IMR-90 (cell line): ENCODE data around the gene LCE3B. TPM values are rescaled to one million over a fixed set of nuclear protein-coding genes. Genes with fewer than 3 reads are reported as not detected.

Experiments used
- ATAC-seq: fragments of 200-7000 bp; cut with Tn5 transposase; 2 replicates; pipeline ENCODE4 v1.9.1; 2020; ENCODE audit warnings: low read depth, mild to moderate bottlenecking, moderate library complexity
- BruUV-seq: library from RNA; stranded (reverse); fragments of 400-500 nt; replicated peaks from 2 replicates; lab custom pipeline; 2021; lab: Mats Ljungman, UMichigan
- CTCF ChIA-PET: fragments of 300-600 bp; formaldehyde crosslinking; extraction: SDS; loops from one replicate; lab custom pipeline; 2021; ENCODE audit warnings: antibody characterized with exemption; lab: Yijun Ruan, JAX
- POLR2A ChIA-PET: fragments of 300-600 bp; sonication (Branson Sonifier 250); formaldehyde crosslinking; loops from one replicate; lab custom pipeline; 2022; ENCODE audit warnings: antibody characterized with exemption; ENCODE audit not compliant: unreplicated experiment; lab: Charles Lee
- DNase-seq: peaks from one replicate; pipeline ENCODE4 v3.0.0; 2013
- H2AFZ ChIP-seq: replicated peaks from 2 replicates; pipeline ENCODE3; 2013; ENCODE audit warnings: low read length, mild to moderate bottlenecking; ENCODE audit not compliant: poor library complexity
- H2AK5ac ChIP-seq: 2 replicates; pipeline ENCODE4 v1.6.1; 2013; ENCODE audit warnings: low read depth, low read length, inconsistent platforms
- H2AK9ac ChIP-seq: replicated peaks from 2 replicates; pipeline ENCODE3; 2013; ENCODE audit warnings: mild to moderate bottlenecking, low read depth, low read length, moderate library complexity; ENCODE audit not compliant: poor library complexity
- H2BK120ac ChIP-seq: 2 replicates; pipeline ENCODE4 v1.6.1; 2013; ENCODE audit warnings: low read depth, low read length, inconsistent platforms
- H2BK15ac ChIP-seq: 3 replicates; pipeline ENCODE4 v1.6.1; 2013; ENCODE audit warnings: low read depth, low read length, inconsistent platforms
- H2BK20ac ChIP-seq: 2 replicates; pipeline ENCODE4 v1.6.1; 2013; ENCODE audit warnings: low read depth, mild to moderate bottlenecking, inconsistent platforms, low read length, moderate library complexity
- H2BK5ac ChIP-seq: 2 replicates; pipeline ENCODE4 v1.6.1; 2013; ENCODE audit warnings: mild to moderate bottlenecking, low read depth, low read length, inconsistent platforms; ENCODE audit not compliant: poor library complexity, severe bottlenecking
- H3K14ac ChIP-seq: replicated peaks from 2 replicates; pipeline ENCODE4 v1.6.1; 2013; ENCODE audit warnings: low read depth, low read length, inconsistent platforms
- H3K18ac ChIP-seq: 2 replicates; pipeline ENCODE4 v1.6.1; 2013; ENCODE audit warnings: low read depth, low read length, control low read depth
- H3K23ac ChIP-seq: 2 replicates; pipeline ENCODE4 v1.6.1; 2013; ENCODE audit warnings: low read depth, low read length, inconsistent platforms
- H3K27ac ChIP-seq: 2 replicates; pipeline ENCODE4 v1.5.1; 2013; ENCODE audit warnings: mild to moderate bottlenecking, control low read depth, low read length; ENCODE audit not compliant: insufficient read depth
- H3K27me3 ChIP-seq: 2 replicates; pipeline ENCODE4 v1.6.1; 2013; ENCODE audit warnings: low read length; ENCODE audit not compliant: control insufficient read depth, insufficient read depth
- H3K36me3 ChIP-seq: 2 replicates; pipeline ENCODE4 v1.6.1; 2013; ENCODE audit warnings: low read length, mixed read lengths; ENCODE audit not compliant: control insufficient read depth, insufficient read depth
- H3K4ac ChIP-seq: 2 replicates; pipeline ENCODE4 v1.6.1; 2013; ENCODE audit warnings: low read depth, low read length, inconsistent platforms
- H3K4me1 ChIP-seq: 2 replicates; pipeline ENCODE4 v1.6.1; 2013; ENCODE audit warnings: low read length, mixed read lengths; ENCODE audit not compliant: control insufficient read depth, insufficient read depth
- H3K4me2 ChIP-seq: 2 replicates; pipeline ENCODE4 v1.6.1; 2013; ENCODE audit warnings: low read depth, mild to moderate bottlenecking, control low read depth, low read length, moderate library complexity
- H3K4me3 ChIP-seq: 2 replicates; pipeline ENCODE4 v1.5.1; 2013; ENCODE audit warnings: low read depth, mild to moderate bottlenecking, control low read depth, low read length, moderate library complexity; ENCODE audit not compliant: insufficient read depth
- H3K56ac ChIP-seq: 2 replicates; pipeline ENCODE4 v1.6.1; 2013; ENCODE audit warnings: low read length, inconsistent platforms; ENCODE audit not compliant: insufficient read depth; ENCODE audit errors: extremely low read depth
- H3K79me1 ChIP-seq, 2 experiments: 2 replicates each; pipeline ENCODE4 v1.6.1; 2013; ENCODE audit warnings: low read length in 2 of 2, inconsistent platforms in 1 of 2, low read depth in 1 of 2
- H3K9ac ChIP-seq: 2 replicates; pipeline ENCODE4 v1.6.1; 2013; ENCODE audit warnings: low read depth, low read length, control low read depth
- H3K9me1 ChIP-seq: 2 replicates; pipeline ENCODE4 v1.6.1; 2013; ENCODE audit warnings: low read length, inconsistent platforms; ENCODE audit not compliant: insufficient read depth
- H3K9me3 ChIP-seq: 2 replicates; pipeline ENCODE4 v1.6.1; 2013; ENCODE audit warnings: low read length; ENCODE audit not compliant: control insufficient read depth, insufficient read depth
- H4K20me1 ChIP-seq: 2 replicates; pipeline ENCODE4 v1.6.1; 2013; ENCODE audit warnings: low read length, inconsistent platforms; ENCODE audit not compliant: insufficient read depth
- H4K5ac ChIP-seq: 2 replicates; pipeline ENCODE4 v1.6.1; 2013; ENCODE audit warnings: mild to moderate bottlenecking, low read depth, low read length, control low read depth
- H4K8ac ChIP-seq, 2 experiments: 2 replicates each; pipeline ENCODE4 v1.6.1; 2013; ENCODE audit warnings: low read depth in 2 of 2, low read length in 2 of 2, control low read depth in 1 of 2, inconsistent platforms in 1 of 2
- H4K91ac ChIP-seq: 2 replicates; pipeline ENCODE4 v1.6.1; 2013; ENCODE audit warnings: low read depth, low read length, inconsistent platforms; ENCODE audit not compliant: insufficient read depth
- BHLHE40 ChIP-seq: fragments of 150-350 bp; IDR thresholded peaks from 2 replicates; pipeline ENCODE4 v1.6.1; 2016; ENCODE audit warnings: mild to moderate bottlenecking, low read depth, low read length
- CEBPB ChIP-seq: IDR thresholded peaks from 2 replicates; pipeline ENCODE4 v1.6.1; 2012; ENCODE audit warnings: low read depth, low read length, improper control_type of control experiment
- MXI1 ChIP-seq: IDR thresholded peaks from 2 replicates; pipeline ENCODE4 v1.6.1; 2012; ENCODE audit warnings: low read depth, mild to moderate bottlenecking, low read length, moderate library complexity, borderline replicate concordance
- NFE2L2 ChIP-seq: fragments of 150-350 bp; IDR thresholded peaks from 2 replicates; pipeline ENCODE4 v1.6.1; 2016; ENCODE audit warnings: low read depth, mild to moderate bottlenecking, low read length
- POLR2A ChIP-seq: IDR thresholded peaks from 2 replicates; pipeline ENCODE4 v1.6.1; 2012; ENCODE audit warnings: mild to moderate bottlenecking, low read depth, low read length
- RAD21 ChIP-seq: IDR thresholded peaks from 2 replicates; pipeline ENCODE4 v1.6.1; 2012; ENCODE audit warnings: low read length, improper control_type of control experiment
- RCOR1 ChIP-seq: IDR thresholded peaks from 2 replicates; pipeline ENCODE4 v1.6.1; 2012; ENCODE audit warnings: mild to moderate bottlenecking, low read length, improper control_type of control experiment; ENCODE audit not compliant: insufficient replicate concordance
- RFX5 ChIP-seq: IDR thresholded peaks from 2 replicates; pipeline ENCODE4 v1.8.0; 2012; ENCODE audit warnings: low read depth, mild to moderate bottlenecking, low read length, moderate library complexity
- SMC3 ChIP-seq: fragments of 150-350 bp; IDR thresholded peaks from 2 replicates; pipeline ENCODE4 v1.6.1; 2016; ENCODE audit warnings: low read depth, mild to moderate bottlenecking, antibody characterized with exemption, low read length, moderate library complexity
- WGBS, 2 experiments: methylation state at CpG; one replicate each; pipeline versions ENCODE4 v1.1.5 to v1.1.7; 2013; ENCODE audit warnings: missing lambda C conversion rate in 2 of 2; ENCODE audit not compliant: insufficient read length in 1 of 2; ENCODE audit errors: extremely low coverage in 2 of 2; 5-methylcytosine and 5-hydroxymethylcytosine counted together
- dilution Hi-C: fragments of 300-500 bp; cut with HindIII; formaldehyde crosslinking; loops from one replicate; pipeline ENCODE4 v1.14.3; 2018; ENCODE audit warnings: low sequenced_read_pairs; ENCODE audit not compliant: unreplicated experiment
- in situ Hi-C: fragments of 300-500 bp; cut with MboI; formaldehyde crosslinking; loops from 3 replicates; pipeline ENCODE4 v1.14.3; 2019; ENCODE audit warnings: low sequenced_read_pairs, inconsistent platforms, mixed read lengths
- intact Hi-C: fragments of 100-400 bp; cut with micrococcal nuclease; formaldehyde crosslinking; loops from 2 replicates; pipeline ENCODE4 v1.10.0; 2022
- polyA plus RNA-seq, 3 experiments: library from polyadenylated mRNA; depleted of rRNA; stranded (reverse); fragments of >200 nt; gene quantifications; 2 replicates each; pipeline ENCODE4 v1.2.3, GENCODE V29; 2012; ENCODE audit warnings: low replicate concordance in 1 of 3
- total RNA-seq: library from RNA; depleted of rRNA; stranded (reverse); fragments of >200 nt; gene quantifications from 2 replicates; pipeline ENCODE4 v1.2.3, GENCODE V29; 2012
- TF ChIP-seq, protein P1 (sequence below): conservative IDR thresholded peaks from 2 replicates; pipeline ENCODE4 v1.5.1; 2012; ENCODE audit warnings: mild to moderate bottlenecking, low read depth, low read length, improper control_type of control experiment
- TF ChIP-seq, protein P2 (sequence below): fragments of 150-350 bp; IDR thresholded peaks from 2 replicates; pipeline ENCODE4 v1.6.1; 2016; ENCODE audit warnings: low read depth, mild to moderate bottlenecking, low read length, moderate library complexity, borderline replicate concordance

LCE3B gene
- total and polyA plus RNA-seq, 2 of the 4 experiments (the other 2 are of a cell fraction): not detected

DNA sequence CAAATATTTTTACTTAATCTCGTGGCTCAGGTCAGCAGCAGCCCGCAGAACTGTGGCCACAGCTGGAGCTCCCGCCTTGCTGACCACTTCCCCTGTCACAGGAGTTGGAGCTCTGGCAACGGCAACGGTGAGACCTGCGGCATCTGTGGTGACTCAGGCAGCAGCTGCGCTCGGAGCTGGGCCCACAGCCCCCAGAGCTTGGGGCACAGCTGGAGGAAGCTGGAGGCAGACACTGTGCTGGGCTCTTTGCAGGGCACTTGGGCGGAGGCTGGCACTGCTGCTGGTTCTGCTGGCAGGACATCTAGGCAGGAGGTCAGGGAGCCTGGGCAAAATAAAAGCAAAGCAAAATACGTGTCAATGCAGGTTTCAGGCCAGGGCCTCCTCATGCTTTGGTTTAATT lies 9.2 kb downstream of the LCE3B start, which contains the start of gene LCE3A:
LCE3A (minus strand) TSS at position 301 of the 400 bp plus-strand sequence; CDS start at position 301, 0 bp downstream.
- Histone ChIP-seq H3K9me3 (peaks cover 3% of the 10 kb centered on the region), H3K27me3 (no peaks in the 10 kb centered on the region), H3K9ac (no peak within 1 kb of the TSS), H3K4me3 (no peak within 1 kb of the TSS), H4K8ac (no peak within 1 kb of the TSS), H3K18ac (no peak within 1 kb of the TSS), H3K14ac (no peak within 1 kb of the TSS), H3K4me2 (no peak within 1 kb of the TSS), H3K79me1 (no peaks in the 10 kb centered on the region), H2BK5ac (no peak within 1 kb of the TSS), H3K9me1 (no peaks in the 10 kb centered on the region), H2AFZ (no peak within 1 kb of the TSS), H4K20me1 (no peaks in the 10 kb centered on the region), H2AK5ac (no peak within 1 kb of the TSS), H3K56ac (no peak within 1 kb of the TSS), H4K5ac (no peak within 1 kb of the TSS), H3K4me1 (no peaks in the 10 kb centered on the region), H2BK20ac (no peak within 1 kb of the TSS), H3K36me3 (no peaks in the 10 kb centered on the region), H2BK120ac (no peak within 1 kb of the TSS), H4K91ac (no peak within 1 kb of the TSS), H3K4ac (no peak within 1 kb of the TSS), H3K27ac (no peak within 1 kb of the TSS), H2BK15ac (no peak within 1 kb of the TSS), H2AK9ac (no peak within 1 kb of the TSS), H3K23ac (no peak within 1 kb of the TSS)
- CTCF ChIA-PET: no interaction called here
- dilution Hi-C loops (no loop called here), intact Hi-C loops (no loop called here), in situ Hi-C loops (loop anchor here (10.0 kb wide), 1 partner anchor 48 kb away; no protein-coding TSS in a partner anchor)
- no peak for ATAC-seq
- POLR2A ChIA-PET: no interaction called here
- WGBS, 2 experiments: 68% methylated on average over 6 of the region's 10 CpGs; no CpG with 5 or more reads in 1 of the 2 experiments
- no TSS peak for BruUV-seq
- no peak for TF ChIP-seq CEBPB
- no peak for TF ChIP-seq BHLHE40
- TF ChIP-seq RCOR1: no peak
- TF ChIP-seq POLR2A: no peak
- TF ChIP-seq, protein P1, sequence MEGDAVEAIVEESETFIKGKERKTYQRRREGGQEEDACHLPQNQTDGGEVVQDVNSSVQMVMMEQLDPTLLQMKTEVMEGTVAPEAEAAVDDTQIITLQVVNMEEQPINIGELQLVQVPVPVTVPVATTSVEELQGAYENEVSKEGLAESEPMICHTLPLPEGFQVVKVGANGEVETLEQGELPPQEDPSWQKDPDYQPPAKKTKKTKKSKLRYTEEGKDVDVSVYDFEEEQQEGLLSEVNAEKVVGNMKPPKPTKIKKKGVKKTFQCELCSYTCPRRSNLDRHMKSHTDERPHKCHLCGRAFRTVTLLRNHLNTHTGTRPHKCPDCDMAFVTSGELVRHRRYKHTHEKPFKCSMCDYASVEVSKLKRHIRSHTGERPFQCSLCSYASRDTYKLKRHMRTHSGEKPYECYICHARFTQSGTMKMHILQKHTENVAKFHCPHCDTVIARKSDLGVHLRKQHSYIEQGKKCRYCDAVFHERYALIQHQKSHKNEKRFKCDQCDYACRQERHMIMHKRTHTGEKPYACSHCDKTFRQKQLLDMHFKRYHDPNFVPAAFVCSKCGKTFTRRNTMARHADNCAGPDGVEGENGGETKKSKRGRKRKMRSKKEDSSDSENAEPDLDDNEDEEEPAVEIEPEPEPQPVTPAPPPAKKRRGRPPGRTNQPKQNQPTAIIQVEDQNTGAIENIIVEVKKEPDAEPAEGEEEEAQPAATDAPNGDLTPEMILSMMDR: no peak
- TF ChIP-seq RAD21: no peak
- TF ChIP-seq RFX5: no peak
- TF ChIP-seq SMC3: no peak
- TF ChIP-seq, protein P2, sequence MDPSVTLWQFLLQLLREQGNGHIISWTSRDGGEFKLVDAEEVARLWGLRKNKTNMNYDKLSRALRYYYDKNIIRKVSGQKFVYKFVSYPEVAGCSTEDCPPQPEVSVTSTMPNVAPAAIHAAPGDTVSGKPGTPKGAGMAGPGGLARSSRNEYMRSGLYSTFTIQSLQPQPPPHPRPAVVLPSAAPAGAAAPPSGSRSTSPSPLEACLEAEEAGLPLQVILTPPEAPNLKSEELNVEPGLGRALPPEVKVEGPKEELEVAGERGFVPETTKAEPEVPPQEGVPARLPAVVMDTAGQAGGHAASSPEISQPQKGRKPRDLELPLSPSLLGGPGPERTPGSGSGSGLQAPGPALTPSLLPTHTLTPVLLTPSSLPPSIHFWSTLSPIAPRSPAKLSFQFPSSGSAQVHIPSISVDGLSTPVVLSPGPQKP: no peak
- no peak for TF ChIP-seq NFE2L2
- no peak for TF ChIP-seq MXI1
- peak; percentile 0 for DNase-seq
